Right lobe of liver (tissue), 6 donors: ENCODE results near the gene FOXP1. TPM values are rescaled to one million over a fixed set of nuclear protein-coding genes. Genes with fewer than 3 reads are reported as not detected.

Experiments
- ATAC-seq, 4 donors: fragments of 200-7000 bp; cut with Tn5 transposase; one replicate each; pipeline ENCODE4 v1.9.1; 2020; ENCODE audit warnings: mild to moderate bottlenecking in 4 of 4, moderate library complexity in 4 of 4
- DNase-seq, 3 donors: peaks; one replicate each; pipeline ENCODE4 v3.0.0-alpha.2; 2020
- H3K27ac ChIP-seq, 3 donors: fragments of 200-600 bp; one replicate each; pipeline ENCODE4 v1.8.0; 2022
- H3K27me3 ChIP-seq, 2 donors: fragments of 200-600 bp; one replicate each; pipeline ENCODE4 v1.8.0; 2022
- H3K36me3 ChIP-seq, 4 donors: fragments of 200-600 bp; sonication (generic) in 1 of 4; one replicate each; pipeline versions ENCODE4 v1.5.1 to v1.8.0; 2017 to 2022; ENCODE audit warnings: control low read depth in 1 of 4
- H3K4me1 ChIP-seq, 4 donors: fragments of 200-600 bp; sonication (generic) in 1 of 4; one replicate each; pipeline versions ENCODE4 v1.5.1 to v1.8.0; 2017 to 2022; ENCODE audit warnings: control low read depth in 1 of 4
- H3K4me3 ChIP-seq, 3 donors: fragments of 200-600 bp; one replicate each; pipeline ENCODE4 v1.8.0; 2022
- H3K9me3 ChIP-seq, 4 donors: fragments of 200-600 bp; sonication (generic) in 1 of 4; one replicate each; pipeline versions ENCODE4 v1.5.1 to v1.8.0; 2017 to 2022; ENCODE audit warnings: control low read depth in 1 of 4
- POLR2A ChIP-seq: fragments of 450-650 bp; IDR thresholded peaks from one replicate; pipeline ENCODE4 v1.6.1; 2017; ENCODE audit warnings: antibody characterized with exemption, mild to moderate bottlenecking
- WGBS: methylation state at CpG from one replicate; pipeline ENCODE4 v1.1.6; 2018; ENCODE audit warnings: low coverage, low lambda C conversion rate; ENCODE audit not compliant: insufficient coverage; ENCODE audit errors: missing lambda C conversion rate; 5-methylcytosine and 5-hydroxymethylcytosine counted together
- intact Hi-C, 2 donors: fragments of 100-400 bp; cut with DNase I; formaldehyde crosslinking; loops; one replicate each; pipeline versions ENCODE4 v1.11.2 to v1.14.1; 2022
- total RNA-seq, 6 experiments: library from RNA; depleted of rRNA in 2 of 6; stranded (reverse); fragments of >200 nt in 2 of 6; fragmentation: NEBNext Ultra II Directional in 3 of 6; extraction: Animal tissue kit (Norgen Biotek cat#: 25700) in 3 of 6; gene quantifications; one replicate each; pipeline versions ENCODE4 v1.1.0 to v1.2.4, GENCODE V29; 2016 to 2023
- TF ChIP-seq, protein P1 (sequence below), 4 donors: fragments of 200-600 bp in 3 of 4; fragments of 450-650 bp in 1 of 4; IDR thresholded peaks; one replicate each; pipeline versions ENCODE4 v1.5.1 to v1.8.0; 2016 to 2022; ENCODE audit warnings: antibody characterized with exemption in 4 of 4, mild to moderate bottlenecking in 2 of 4
- donor health status: DM: no; HTN: yes; CAD: no.
- donor health status: DM: no; HTN: no; CAD: no.
- donor health status: DM: no; HTN: no; CAD: no.
- donor health status: DM: no; HTN: yes; CAD: no.
- donor health status: DM: no; HTN: yes; CAD: no.

Gene FOXP1
- total RNA-seq, 6 experiments from 2014 or later: 26.7 to 47.7 (median 35.2) TPM

DNA sequence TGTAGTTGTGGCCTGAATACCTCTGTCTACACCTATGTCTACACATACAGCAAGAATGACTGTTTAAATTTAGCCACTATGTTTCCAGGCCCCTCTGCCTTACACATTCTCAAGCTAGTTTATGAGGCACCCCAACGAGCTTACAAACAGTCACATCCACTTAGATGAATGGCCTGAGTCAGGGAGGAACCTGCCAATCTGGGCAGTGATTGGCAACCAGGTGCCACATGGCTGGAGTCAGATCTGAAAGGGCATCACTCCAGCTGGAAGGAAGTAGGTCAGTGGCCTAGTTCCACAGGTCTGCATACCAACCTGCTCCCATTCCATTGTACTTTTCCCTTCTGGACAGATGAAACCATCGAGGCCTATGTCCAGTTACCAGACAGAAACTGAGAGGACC, 136.3 kb downstream of the FOXP1 start:
- H3K9me3 ChIP-seq: no peaks in the 10 kb centered on the region
- peaks cover 0 to 4% (median 0%) of the 10 kb centered on the region in 4 donors for H3K4me1 ChIP-seq
- peak; percentile 52 to 82 (median 59) for ATAC-seq
- no peaks in the 10 kb centered on the region for H3K36me3 ChIP-seq
- no peak overlapping the region for H3K27ac ChIP-seq
- no peak overlapping the region for H3K4me3 ChIP-seq
- TF ChIP-seq POLR2A: no peak
- TF ChIP-seq, protein P1, sequence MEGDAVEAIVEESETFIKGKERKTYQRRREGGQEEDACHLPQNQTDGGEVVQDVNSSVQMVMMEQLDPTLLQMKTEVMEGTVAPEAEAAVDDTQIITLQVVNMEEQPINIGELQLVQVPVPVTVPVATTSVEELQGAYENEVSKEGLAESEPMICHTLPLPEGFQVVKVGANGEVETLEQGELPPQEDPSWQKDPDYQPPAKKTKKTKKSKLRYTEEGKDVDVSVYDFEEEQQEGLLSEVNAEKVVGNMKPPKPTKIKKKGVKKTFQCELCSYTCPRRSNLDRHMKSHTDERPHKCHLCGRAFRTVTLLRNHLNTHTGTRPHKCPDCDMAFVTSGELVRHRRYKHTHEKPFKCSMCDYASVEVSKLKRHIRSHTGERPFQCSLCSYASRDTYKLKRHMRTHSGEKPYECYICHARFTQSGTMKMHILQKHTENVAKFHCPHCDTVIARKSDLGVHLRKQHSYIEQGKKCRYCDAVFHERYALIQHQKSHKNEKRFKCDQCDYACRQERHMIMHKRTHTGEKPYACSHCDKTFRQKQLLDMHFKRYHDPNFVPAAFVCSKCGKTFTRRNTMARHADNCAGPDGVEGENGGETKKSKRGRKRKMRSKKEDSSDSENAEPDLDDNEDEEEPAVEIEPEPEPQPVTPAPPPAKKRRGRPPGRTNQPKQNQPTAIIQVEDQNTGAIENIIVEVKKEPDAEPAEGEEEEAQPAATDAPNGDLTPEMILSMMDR (IDR thresholded peaks at IDR 0.05): no peak
- intact Hi-C loops: no loop called here
- WGBS: 33% methylated on average over 1 of the region's 2 CpGs
- H3K27me3 ChIP-seq: no peaks in the 10 kb centered on the region
- DNase-seq: peak in 1 of 3 donors; percentile 72

DNA sequence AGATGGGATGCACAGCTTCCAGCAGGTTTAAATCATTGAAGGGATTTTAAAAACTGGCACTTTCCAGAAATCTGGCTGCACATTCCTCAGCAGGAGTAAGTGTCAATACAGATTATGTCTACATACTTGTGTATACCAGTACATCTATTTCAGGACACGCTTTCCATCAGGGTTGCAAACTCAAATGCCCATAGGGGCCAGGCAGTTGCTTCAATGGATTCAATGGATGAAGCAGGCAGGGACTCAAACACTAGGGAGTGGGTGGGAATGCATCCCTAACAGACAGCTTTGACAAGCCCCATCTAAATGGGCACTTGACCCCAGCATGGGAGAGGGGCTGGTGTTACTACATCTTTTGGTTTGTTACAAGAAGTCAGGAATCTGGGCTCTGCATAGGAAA, 136.8 kb downstream of the FOXP1 start:
- TF ChIP-seq, protein P1 (IDR thresholded peaks at IDR 0.05): no peak
- no peak for TF ChIP-seq POLR2A
- no peaks in the 10 kb centered on the region for H3K27me3 ChIP-seq
- H3K9me3 ChIP-seq: no peaks in the 10 kb centered on the region
- peaks cover 0 to 4% (median 0%) of the 10 kb centered on the region in 4 donors for H3K4me1 ChIP-seq
- WGBS: no CpG with 5 or more reads among the region's 1 CpG
- DNase-seq (no peak), ATAC-seq (no peak)
- H3K36me3 ChIP-seq: no peaks in the 10 kb centered on the region
- H3K27ac ChIP-seq: no peak overlapping the region
- H3K4me3 ChIP-seq: no peak overlapping the region
- intact Hi-C loops: no loop called here

DNA sequence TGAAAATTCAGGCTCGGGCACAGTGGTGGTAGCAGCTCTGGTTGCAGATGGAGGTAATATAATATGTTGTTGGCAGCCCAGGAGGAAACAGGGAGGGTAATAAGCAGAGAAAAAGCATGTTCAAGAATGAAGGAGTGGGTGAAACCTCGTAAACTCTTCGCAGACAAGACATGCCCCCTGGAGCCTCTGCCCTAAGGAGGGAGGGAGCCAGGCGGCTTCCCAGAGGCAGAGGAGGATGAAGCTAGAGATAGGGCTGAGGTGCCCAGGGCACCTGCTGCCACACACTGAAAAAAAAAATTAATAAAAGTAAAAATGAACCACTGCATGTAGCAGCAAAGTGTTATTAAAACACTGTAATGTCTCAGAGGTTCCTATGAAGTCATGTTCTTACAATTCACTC, 137.3 kb downstream of the FOXP1 start:
- no peak for ATAC-seq
- no peaks in the 10 kb centered on the region for H3K9me3 ChIP-seq
- peaks cover 0 to 4% (median 0%) of the 10 kb centered on the region in 4 donors for H3K4me1 ChIP-seq
- WGBS: 73% methylated on average over 2 of the region's 4 CpGs
- H3K27me3 ChIP-seq: no peaks in the 10 kb centered on the region
- no peak overlapping the region for H3K4me3 ChIP-seq
- no peak for TF ChIP-seq POLR2A
- TF ChIP-seq, protein P1 (IDR thresholded peaks at IDR 0.05): no peak
- H3K27ac ChIP-seq: no peak overlapping the region
- H3K36me3 ChIP-seq: no peaks in the 10 kb centered on the region
- no peak for DNase-seq
- intact Hi-C loops: no loop called here

DNA sequence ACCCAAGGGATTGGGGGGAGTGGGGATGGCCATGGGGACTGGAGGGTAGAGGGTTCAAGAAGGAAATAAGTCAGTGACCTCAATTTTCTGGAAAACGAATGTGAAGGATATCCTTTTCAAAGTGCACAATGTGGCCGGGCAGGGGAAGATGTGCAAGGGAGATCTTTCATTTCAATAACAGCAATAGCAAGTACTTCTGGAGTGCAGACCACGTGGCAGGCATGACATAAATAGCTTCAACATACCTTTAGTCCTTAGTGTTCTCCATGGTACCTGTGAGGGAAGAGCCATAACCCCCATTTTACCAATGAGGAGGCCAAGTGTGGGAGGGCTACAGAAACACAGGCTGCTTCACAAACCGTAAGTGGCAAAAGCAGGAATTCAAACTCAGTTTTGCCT, 138.7 kb downstream of the FOXP1 start:
- no peak overlapping the region for H3K4me3 ChIP-seq
- intact Hi-C loops: no loop called here
- H3K4me1 ChIP-seq: peaks cover 0 to 3% (median 0%) of the 10 kb centered on the region in 4 donors
- ATAC-seq (no peak), DNase-seq (no peak)
- H3K27me3 ChIP-seq: no peaks in the 10 kb centered on the region
- peak overlapping the region in 2 of 3 donors; percentile 3 to 15 for H3K27ac ChIP-seq
- 26% methylated on average over 3 of the region's 4 CpGs for WGBS
- H3K9me3 ChIP-seq: no peaks in the 10 kb centered on the region
- TF ChIP-seq, protein P1 (IDR thresholded peaks at IDR 0.05): no peak
- no peak for TF ChIP-seq POLR2A
- H3K36me3 ChIP-seq: no peaks in the 10 kb centered on the region
